DMS 273 (cell line): ENCODE results near the gene ACSF3.
"Not testable (repeated sequence)": the region's sequence is repeated elsewhere in the genome, so short reads cannot be mapped to it uniquely, and the experiment has no call there.

Source experiments
- DNase-seq: peaks from one replicate; lab custom pipeline; 2025; ENCODE audit not compliant: unreplicated experiment; lab: John Stamatoyannopoulos, UW

ACSF3 gene

GRCh38 chr16:89172171-89172527 is 78.5 kb downstream of the ACSF3 start:
- DNase-seq, result no peak

GRCh38 chr16:89172528-89173173 is 79.0 kb downstream of the ACSF3 start:
- DNase-seq, result no peak

- DNase-seq, result peak; percentile 86
Observed at GRCh38 chr16:89173174-89173921, 79.7 kb downstream of the ACSF3 start.

GRCh38 chr16:89174055-89174827 is 80.6 kb downstream of the ACSF3 start:
- DNase-seq, result peak; percentile 51

- peak; percentile 59 for DNase-seq
Observed at GRCh38 chr16:89174877-89175276, 81.2 kb downstream of the ACSF3 start.

- DNase-seq, result peak; percentile 92
Observed at GRCh38 chr16:89175280-89176146, 81.9 kb downstream of the ACSF3 start.

GRCh38 chr16:89176147-89176690 is 82.6 kb downstream of the ACSF3 start:
- DNase-seq, result peak; percentile 81

GRCh38 chr16:89176717-89177116 is 83.1 kb downstream of the ACSF3 start:
- no peak for DNase-seq

- no peak for DNase-seq
Observed at GRCh38 chr16:89177501-89177900, 83.8 kb downstream of the ACSF3 start.

GRCh38 chr16:89178453-89179147 is 84.9 kb downstream of the ACSF3 start:
- no peak for DNase-seq

- DNase-seq, result no peak
Observed at GRCh38 chr16:89179148-89179484, 85.5 kb downstream of the ACSF3 start.

- no peak for DNase-seq
Observed at GRCh38 chr16:89179656-89180315, 86.1 kb downstream of the ACSF3 start.

GRCh38 chr16:89183463-89183862 is 89.8 kb downstream of the ACSF3 start:
- no peak for DNase-seq

GRCh38 chr16:89183975-89184676 is 90.5 kb downstream of the ACSF3 start:
- no peak for DNase-seq

- no peak for DNase-seq
Observed at GRCh38 chr16:89184677-89184932, 91.0 kb downstream of the ACSF3 start.

- DNase-seq, result peak; percentile 56
Observed at GRCh38 chr16:89184933-89185794, 91.5 kb downstream of the ACSF3 start.

GRCh38 chr16:89185887-89186592 is 92.4 kb downstream of the ACSF3 start:
- not testable (repeated sequence) for DNase-seq

- DNase-seq, result not testable (repeated sequence)
Observed at GRCh38 chr16:89186593-89187031, 93.0 kb downstream of the ACSF3 start.
